Measurements from ENCODE around the gene SNTA1.

DNA sequence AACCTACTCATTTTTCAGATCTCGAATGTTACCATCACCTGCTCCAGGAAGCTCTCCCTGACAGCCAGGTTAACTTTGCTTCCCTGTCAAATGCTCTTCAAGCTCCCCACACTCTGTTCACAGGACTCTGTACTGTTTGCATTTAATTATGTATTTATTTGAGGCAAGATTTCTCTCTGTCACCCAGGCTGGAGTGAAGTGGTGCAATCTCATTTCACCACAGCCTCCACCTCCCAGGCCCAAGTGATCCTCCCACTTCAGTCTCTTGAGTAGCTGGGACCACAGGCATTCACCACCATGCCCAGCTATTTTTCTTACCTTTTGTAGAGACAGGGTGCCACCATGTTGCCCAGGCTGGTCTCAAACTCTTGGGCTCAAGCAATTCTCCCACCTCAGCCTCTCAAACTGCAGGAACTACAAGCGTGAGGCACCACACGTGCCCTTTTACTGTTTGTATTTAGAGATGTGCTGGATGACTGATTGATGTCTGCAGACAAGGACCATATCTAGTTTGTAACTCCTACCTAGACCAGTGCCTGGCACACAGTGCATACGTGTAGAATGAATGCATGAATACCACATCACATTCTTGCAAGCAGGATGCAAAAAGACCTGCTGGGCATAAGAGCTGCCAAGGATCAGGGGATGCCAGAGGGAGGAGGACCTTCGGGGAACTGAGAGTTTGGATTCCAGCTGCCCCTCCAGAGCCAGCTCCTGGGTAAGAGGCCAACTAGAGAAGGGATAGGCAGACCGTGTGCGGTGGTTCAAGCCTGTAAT is 30.7 kb upstream of the SNTA1 start:
- TF ChIP-seq, protein P1, sequence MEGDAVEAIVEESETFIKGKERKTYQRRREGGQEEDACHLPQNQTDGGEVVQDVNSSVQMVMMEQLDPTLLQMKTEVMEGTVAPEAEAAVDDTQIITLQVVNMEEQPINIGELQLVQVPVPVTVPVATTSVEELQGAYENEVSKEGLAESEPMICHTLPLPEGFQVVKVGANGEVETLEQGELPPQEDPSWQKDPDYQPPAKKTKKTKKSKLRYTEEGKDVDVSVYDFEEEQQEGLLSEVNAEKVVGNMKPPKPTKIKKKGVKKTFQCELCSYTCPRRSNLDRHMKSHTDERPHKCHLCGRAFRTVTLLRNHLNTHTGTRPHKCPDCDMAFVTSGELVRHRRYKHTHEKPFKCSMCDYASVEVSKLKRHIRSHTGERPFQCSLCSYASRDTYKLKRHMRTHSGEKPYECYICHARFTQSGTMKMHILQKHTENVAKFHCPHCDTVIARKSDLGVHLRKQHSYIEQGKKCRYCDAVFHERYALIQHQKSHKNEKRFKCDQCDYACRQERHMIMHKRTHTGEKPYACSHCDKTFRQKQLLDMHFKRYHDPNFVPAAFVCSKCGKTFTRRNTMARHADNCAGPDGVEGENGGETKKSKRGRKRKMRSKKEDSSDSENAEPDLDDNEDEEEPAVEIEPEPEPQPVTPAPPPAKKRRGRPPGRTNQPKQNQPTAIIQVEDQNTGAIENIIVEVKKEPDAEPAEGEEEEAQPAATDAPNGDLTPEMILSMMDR (IDR thresholded peaks at IDR 0.05 in 8 of 11, conservative IDR thresholded peaks at IDR 0.05 in 3 of 11) = no peak
- TF ChIP-seq POLR2A (IDR thresholded peaks at IDR 0.05) (no peak), POLR2AphosphoS5 (IDR thresholded peaks at IDR 0.05) (no peak)

Data from spleen (tissue), 7 donors.